ENCODE measurements around the gene ZBTB3.
"Not testable (repeated sequence)": the region's sequence is repeated elsewhere in the genome, so short reads cannot be mapped to it uniquely, and the experiment has no call there.

The ZBTB3 gene

GRCh38 chr11:62760867-62761227, 6.9 kb upstream of the ZBTB3 start:
- in situ Hi-C loops (cut with MboI; ENCODE audit: low pct_unique_long_range_greater_than_20kb, low sequenced_read_pairs); DNase-seq: not testable (repeated sequence)

- no peak for DNase-seq
- in situ Hi-C loops (cut with MboI; ENCODE audit: low pct_unique_long_range_greater_than_20kb, low sequenced_read_pairs), result no loop called here
Observed at GRCh38 chr11:62757846-62758788, 4.2 kb upstream of the ZBTB3 start.

- DNase-seq, result no peak
- in situ Hi-C loops (cut with MboI; ENCODE audit: low pct_unique_long_range_greater_than_20kb, low sequenced_read_pairs), result no loop called here
Observed at GRCh38 chr11:62755086-62755615, 1.2 kb upstream of the ZBTB3 start.

- DNase-seq, result no peak
- in situ Hi-C loops (cut with MboI; ENCODE audit: low pct_unique_long_range_greater_than_20kb, low sequenced_read_pairs), result no loop called here
Observed at GRCh38 chr11:62752994-62753735, 795 bp downstream of the ZBTB3 start.

DNA sequence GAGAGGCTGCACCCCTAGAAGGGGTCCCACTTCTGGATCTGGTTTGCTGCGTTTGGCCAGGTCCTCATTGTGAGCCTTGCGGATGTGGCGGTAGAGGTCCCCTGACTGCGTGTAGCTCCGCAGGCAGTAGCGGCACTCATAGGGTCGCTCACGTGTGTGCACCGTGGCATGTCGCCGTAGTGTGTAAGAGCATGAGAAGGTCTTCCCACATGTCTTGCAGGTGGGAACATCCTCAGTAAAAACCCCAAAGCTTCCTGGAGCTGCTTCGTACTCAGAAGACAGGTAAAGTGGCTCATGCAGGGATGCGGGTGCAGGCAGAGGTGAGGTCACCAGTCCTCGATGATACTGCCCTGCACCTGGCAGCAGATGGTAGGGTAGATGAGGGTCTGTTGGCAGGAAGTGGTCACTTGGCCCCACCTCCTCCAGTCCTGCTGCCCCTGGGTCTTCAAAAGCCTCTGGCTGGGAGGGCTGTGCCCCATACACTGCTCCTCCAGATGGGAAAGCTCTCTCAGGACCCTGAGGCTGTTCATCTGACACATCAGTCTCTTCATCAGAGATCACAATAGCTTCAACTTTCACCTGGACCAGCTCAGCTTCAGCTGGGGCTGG, 1.7 kb downstream of the ZBTB3 start:
- DNase-seq, result no peak
- in situ Hi-C loops (cut with MboI; ENCODE audit: low pct_unique_long_range_greater_than_20kb, low sequenced_read_pairs), result no loop called here

- in situ Hi-C loops (cut with MboI; ENCODE audit: low pct_unique_long_range_greater_than_20kb, low sequenced_read_pairs); DNase-seq: not testable (repeated sequence)
Observed at GRCh38 chr11:62749931-62750330, 4.0 kb downstream of the ZBTB3 start.

- DNase-seq, result no peak
- in situ Hi-C loops (cut with MboI; ENCODE audit: low pct_unique_long_range_greater_than_20kb, low sequenced_read_pairs), result no loop called here
Observed at GRCh38 chr11:62747475-62748160, 6.3 kb downstream of the ZBTB3 start.

DNA sequence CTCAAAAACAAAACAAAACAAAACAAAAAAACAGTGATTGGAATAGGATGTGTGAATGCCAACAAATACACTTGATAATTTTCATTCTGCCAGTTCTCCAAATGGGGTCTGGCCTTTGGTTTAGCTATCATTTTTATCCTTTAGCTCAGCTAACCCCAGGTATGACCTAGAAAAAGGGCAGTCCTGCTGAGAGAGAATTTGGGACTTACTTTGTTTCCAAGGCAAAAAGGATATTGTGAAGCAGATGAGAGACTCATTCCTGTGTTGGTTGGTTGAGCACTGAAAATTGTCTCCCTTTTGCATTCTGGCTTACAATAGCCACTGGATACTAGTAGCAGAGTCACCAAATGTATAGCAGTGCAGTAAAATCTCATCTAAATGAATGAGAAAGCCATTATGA, 16.8 kb downstream of the ZBTB3 start:
- DNase-seq, result no peak
- in situ Hi-C loops (cut with MboI; ENCODE audit: low pct_unique_long_range_greater_than_20kb, low sequenced_read_pairs), result no loop called here

DNA sequence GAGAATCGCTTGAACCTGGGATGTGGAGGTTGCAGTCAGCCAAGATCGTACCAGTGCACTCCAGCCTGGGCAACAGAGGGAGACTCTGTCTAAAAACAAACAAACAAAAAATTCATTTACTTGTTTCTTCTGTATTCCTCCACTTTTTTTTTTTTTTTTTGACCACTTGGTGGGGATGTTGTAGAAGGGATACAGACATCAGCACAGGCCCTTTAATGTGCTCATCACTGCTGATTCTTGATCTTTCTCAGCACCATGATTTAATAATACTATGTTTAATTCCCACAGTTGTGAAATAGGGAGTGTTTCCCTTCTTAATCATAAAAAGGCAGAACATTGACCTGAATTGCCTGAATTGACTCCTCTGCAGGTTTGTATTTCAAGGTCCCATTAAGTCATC, 21.1 kb downstream of the ZBTB3 start:
- in situ Hi-C loops (cut with MboI; ENCODE audit: low pct_unique_long_range_greater_than_20kb, low sequenced_read_pairs), result no loop called here
- peak; percentile 77 for DNase-seq

DNA sequence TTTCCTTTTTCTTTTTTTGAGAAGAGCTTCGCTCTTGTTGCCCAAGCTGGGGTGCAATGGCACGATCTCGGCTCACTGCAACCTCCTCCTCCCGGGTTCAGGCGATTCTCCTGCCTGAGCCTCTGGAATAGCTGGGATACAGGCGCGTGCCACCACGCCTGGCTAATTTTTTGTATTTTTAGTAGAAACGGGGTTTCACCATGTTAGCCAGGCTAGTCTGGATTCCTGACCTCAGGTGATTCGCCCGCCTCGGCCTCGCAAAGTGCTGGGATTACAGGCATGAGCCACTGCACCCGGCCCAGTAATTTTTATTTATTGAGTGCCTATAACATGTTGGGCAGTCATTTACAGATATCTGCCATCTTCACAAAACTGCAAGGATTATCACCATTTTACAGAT, 23.9 kb downstream of the ZBTB3 start:
- in situ Hi-C loops (cut with MboI; ENCODE audit: low pct_unique_long_range_greater_than_20kb, low sequenced_read_pairs); DNase-seq: not testable (repeated sequence)

- in situ Hi-C loops (cut with MboI; ENCODE audit: low pct_unique_long_range_greater_than_20kb, low sequenced_read_pairs), result no loop called here
- DNase-seq, result peak; percentile 93
Observed at GRCh38 chr11:62728171-62728988, 25.6 kb downstream of the ZBTB3 start, which contains the start of gene TTC9C. Gene TTC9C, plus strand, starts transcription at chr11:62728486. Its CDS starts 363 bp downstream, at chr11:62728849.

GRCh38 chr11:62727872-62728170, 26.1 kb downstream of the ZBTB3 start:
- in situ Hi-C loops (cut with MboI; ENCODE audit: low pct_unique_long_range_greater_than_20kb, low sequenced_read_pairs), result no loop called here
- peak; percentile 99 for DNase-seq

GRCh38 chr11:62727165-62727871, 26.6 kb downstream of the ZBTB3 start, which contains the start of gene HNRNPUL2:
Gene HNRNPUL2, minus strand, starts transcription at chr11:62727457. Its CDS starts 301 bp downstream, at chr11:62727156.
- in situ Hi-C loops (cut with MboI; ENCODE audit: low pct_unique_long_range_greater_than_20kb, low sequenced_read_pairs), result no loop called here
- peak; percentile 99 for DNase-seq

DNA sequence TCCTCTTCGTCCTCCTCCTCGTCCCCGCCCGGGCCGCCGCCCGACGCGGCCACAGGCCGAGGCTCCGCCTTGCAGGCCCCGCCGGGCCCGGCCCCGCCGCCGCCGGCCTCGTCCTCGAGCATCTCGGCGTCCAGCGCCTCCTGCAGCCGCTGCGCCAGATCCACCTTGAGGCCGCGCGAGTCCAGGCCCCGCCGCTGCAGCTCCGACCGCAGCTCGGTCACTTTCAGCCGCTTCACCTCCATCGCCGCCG, 27.1 kb downstream of the ZBTB3 start:
- DNase-seq, result no peak
- in situ Hi-C loops (cut with MboI; ENCODE audit: low pct_unique_long_range_greater_than_20kb, low sequenced_read_pairs), result no loop called here

DNA sequence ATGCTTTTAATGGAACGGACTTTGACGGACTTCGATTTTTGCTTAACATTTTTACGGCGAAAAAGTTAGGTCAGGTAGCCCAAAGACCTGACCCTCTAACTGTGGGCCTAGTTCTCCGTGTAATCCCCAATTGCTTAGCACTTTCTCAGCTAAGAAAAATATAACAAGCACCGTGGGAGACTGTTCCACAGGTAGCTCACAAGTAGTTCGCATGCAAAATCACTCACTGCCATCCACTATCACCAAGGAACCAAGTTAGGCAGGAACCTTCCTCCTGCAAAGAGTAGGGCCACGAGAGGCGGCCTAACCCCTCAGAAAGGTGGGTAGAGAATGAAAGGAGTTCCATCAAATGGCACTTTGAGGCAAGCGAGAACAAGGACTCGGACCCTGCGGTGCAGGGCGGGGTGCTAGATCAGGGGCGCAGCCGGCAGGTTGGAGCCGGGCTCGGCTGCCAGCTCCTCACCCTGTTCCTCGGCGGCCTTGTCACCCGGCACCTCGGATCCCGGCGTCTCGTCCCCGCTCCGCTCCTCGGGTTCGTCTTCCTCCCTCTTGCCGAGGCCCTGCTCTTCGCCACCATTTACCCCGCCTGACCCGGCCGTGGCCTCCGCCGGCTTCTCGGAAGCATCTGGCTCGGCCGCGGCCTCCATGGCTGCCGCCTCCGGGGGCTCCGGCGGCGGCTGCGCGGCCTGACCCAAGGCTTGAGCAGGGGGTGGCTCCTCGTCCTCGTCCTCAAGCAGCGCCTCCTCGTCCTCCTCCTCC, 27.6 kb downstream of the ZBTB3 start:
- DNase-seq, result peak; percentile 14
- in situ Hi-C loops (cut with MboI; ENCODE audit: low pct_unique_long_range_greater_than_20kb, low sequenced_read_pairs), result no loop called here

- DNase-seq, result peak; percentile 5
- in situ Hi-C loops (cut with MboI; ENCODE audit: low pct_unique_long_range_greater_than_20kb, low sequenced_read_pairs), result no loop called here
Observed at GRCh38 chr11:62725646-62726045, 28.3 kb downstream of the ZBTB3 start.

GRCh38 chr11:62724171-62724570, 29.8 kb downstream of the ZBTB3 start:
- DNase-seq, result no peak
- in situ Hi-C loops (cut with MboI; ENCODE audit: low pct_unique_long_range_greater_than_20kb, low sequenced_read_pairs), result no loop called here
